CD4-positive, alpha-beta T cell treated with Interleukin-15 for 1 hour (primary cell): Measurements from ENCODE around the gene MRRF.
"Not testable (repeated sequence)": the region's sequence is repeated elsewhere in the genome, so short reads cannot be mapped to it uniquely, and the experiment has no call there.

Experiments used
- DNase-seq: peaks from one replicate; pipeline ENCODE4 v3.0.0-alpha.2; 2020

MRRF gene

GRCh38 chr9:122277285-122277897, 12.7 kb downstream of the MRRF start:
- DNase-seq: no peak

GRCh38 chr9:122281368-122281767, 16.7 kb downstream of the MRRF start:
- DNase-seq: no peak

- no peak for DNase-seq
These were observed 22.1 kb downstream of the MRRF start for GRCh38 chr9:122286764-122287163.

GRCh38 chr9:122287214-122287720, 22.6 kb downstream of the MRRF start:
- no peak for DNase-seq

- no peak for DNase-seq
These were observed 26.8 kb downstream of the MRRF start for GRCh38 chr9:122291458-122291857.

- DNase-seq: no peak
These were observed 29.8 kb downstream of the MRRF start for GRCh38 chr9:122294531-122294930.

GRCh38 chr9:122297512-122297911, 32.8 kb downstream of the MRRF start:
- no peak for DNase-seq

- no peak for DNase-seq
These were observed 37.8 kb downstream of the MRRF start for GRCh38 chr9:122302237-122303093.

- no peak for DNase-seq
These were observed 42.4 kb downstream of the MRRF start for GRCh38 chr9:122307061-122307460.

- DNase-seq: no peak
These were observed 43.2 kb downstream of the MRRF start for GRCh38 chr9:122307925-122308324.

- no peak for DNase-seq
These were observed 45.2 kb downstream of the MRRF start for GRCh38 chr9:122309861-122310260.

GRCh38 chr9:122314165-122314564, 49.5 kb downstream of the MRRF start:
- no peak for DNase-seq

- no peak for DNase-seq
These were observed 50.9 kb downstream of the MRRF start for GRCh38 chr9:122315534-122315933.

GRCh38 chr9:122318284-122318683, 53.6 kb downstream of the MRRF start:
- DNase-seq: no peak

GRCh38 chr9:122320413-122320881, 55.8 kb downstream of the MRRF start:
- DNase-seq: no peak

- no peak for DNase-seq
These were observed 57.9 kb downstream of the MRRF start for GRCh38 chr9:122322553-122322952.

GRCh38 chr9:122324665-122325064, 60.0 kb downstream of the MRRF start:
- not testable (repeated sequence) for DNase-seq

- DNase-seq: no peak
These were observed 60.4 kb downstream of the MRRF start for GRCh38 chr9:122325124-122325523.

- no peak for DNase-seq
These were observed 62.5 kb downstream of the MRRF start for GRCh38 chr9:122327175-122327574.

- DNase-seq: no peak
These were observed 64.9 kb downstream of the MRRF start for GRCh38 chr9:122329597-122329996.

GRCh38 chr9:122330466-122330865, 65.8 kb downstream of the MRRF start:
- not testable (repeated sequence) for DNase-seq

GRCh38 chr9:122331523-122331927, 66.8 kb downstream of the MRRF start:
- DNase-seq: no peak

GRCh38 chr9:122332083-122332482, 67.4 kb downstream of the MRRF start:
- DNase-seq: no peak

GRCh38 chr9:122332644-122333043, 68.0 kb downstream of the MRRF start:
- no peak for DNase-seq
